GM23338 (cell line): ENCODE data around the gene JTB. TPM values are rescaled to one million over a fixed set of nuclear protein-coding genes. Genes with fewer than 3 reads are reported as not detected.

Source experiments
- ATAC-seq: fragments of 200-7000 bp; cut with Tn5 transposase; 3 replicates; pipeline ENCODE4 v1.9.1; 2020
- DNase-seq: peaks from one replicate; pipeline ENCODE4 v3.0.0-alpha.2; 2015; ENCODE audit warnings: low spot score
- H2AFZ ChIP-seq: fragments of 200-600 bp; sonication (generic); 2 replicates; pipeline ENCODE4 v1.8.0; 2016; ENCODE audit warnings: antibody characterized with exemption, mild to moderate bottlenecking, moderate library complexity
- H3F3A ChIP-seq: fragments of 200-600 bp; sonication (generic); replicated peaks from 2 replicates; pipeline ENCODE4 v1.8.0; 2017; ENCODE audit warnings: antibody characterized with exemption, mixed run types, low read depth
- H3K27ac ChIP-seq: fragments of 200-600 bp; sonication (generic); 2 replicates; pipeline ENCODE4 v1.6.1; 2016; ENCODE audit warnings: low read depth
- H3K27me3 ChIP-seq: fragments of 200-600 bp; sonication (generic); 2 replicates; pipeline ENCODE4 v1.8.0; 2016; ENCODE audit warnings: mild to moderate bottlenecking, mixed run types, moderate library complexity; ENCODE audit not compliant: insufficient read depth
- H3K36me3 ChIP-seq: fragments of 200-600 bp; sonication (generic); 2 replicates; pipeline ENCODE4 v1.8.0; 2016; ENCODE audit warnings: mild to moderate bottlenecking; ENCODE audit not compliant: insufficient read depth
- H3K4me1 ChIP-seq: fragments of 200-600 bp; sonication (generic); 2 replicates; pipeline ENCODE4 v1.8.0; 2016; ENCODE audit warnings: mild to moderate bottlenecking, moderate library complexity; ENCODE audit not compliant: insufficient read depth
- H3K4me2 ChIP-seq: fragments of 200-600 bp; sonication (generic); 2 replicates; pipeline ENCODE4 v1.7.1; 2017; ENCODE audit warnings: mixed run types
- H3K4me3 ChIP-seq: fragments of 200-600 bp; sonication (generic); 2 replicates; pipeline ENCODE4 v1.6.1; 2016; ENCODE audit warnings: mixed run types
- H3K79me2 ChIP-seq: fragments of 200-600 bp; sonication (generic); replicated peaks from 2 replicates; pipeline ENCODE4 v1.8.0; 2017; ENCODE audit warnings: mild to moderate bottlenecking; ENCODE audit not compliant: insufficient read depth
- H3K9me2 ChIP-seq: fragments of 200-600 bp; sonication (generic); 2 replicates; pipeline ENCODE4 v1.8.0; 2017; ENCODE audit not compliant: insufficient read depth
- H4K20me1 ChIP-seq: fragments of 200-600 bp; sonication (generic); replicated peaks from 2 replicates; pipeline ENCODE4 v1.8.0; 2017; ENCODE audit warnings: mild to moderate bottlenecking; ENCODE audit not compliant: insufficient read depth
- H3K27ac Mint-ChIP-seq: 2 replicates; pipeline ENCODE4 v1.8.0; 2020; ENCODE audit warnings: inconsistent platforms, mild to moderate bottlenecking, moderate library complexity, mixed read lengths
- H3K27me3 Mint-ChIP-seq: 3 replicates; pipeline ENCODE4 v1.8.0; 2022; ENCODE audit warnings: low read depth, mild to moderate bottlenecking, moderate library complexity, mixed read lengths, inconsistent platforms; ENCODE audit not compliant: insufficient read depth, poor library complexity
- H3K36me3 Mint-ChIP-seq: 3 replicates; pipeline ENCODE4 v1.8.0; 2021; ENCODE audit warnings: low read depth, mild to moderate bottlenecking, inconsistent platforms, moderate library complexity, mixed read lengths
- H3K4me1 Mint-ChIP-seq: 3 replicates; pipeline ENCODE4 v1.8.0; 2020; ENCODE audit warnings: mild to moderate bottlenecking, inconsistent platforms, mixed read lengths
- H3K4me3 Mint-ChIP-seq: 3 replicates; pipeline ENCODE4 v1.8.0; 2021; ENCODE audit warnings: moderate library complexity, mild to moderate bottlenecking, inconsistent platforms, mixed read lengths
- H3K9me3 Mint-ChIP-seq: 3 replicates; pipeline ENCODE4 v1.8.0; 2020; ENCODE audit warnings: moderate library complexity, mild to moderate bottlenecking, inconsistent platforms, mixed read lengths
- CREB1 ChIP-seq: fragments of 250-450 bp; sonication (Bioruptor Pico); IDR thresholded peaks from 2 replicates; pipeline ENCODE4 v1.5.0; 2020; ENCODE audit warnings: low read depth, mild to moderate bottlenecking, moderate library complexity
- EZH2 ChIP-seq: fragments of 200-600 bp; sonication (generic); IDR thresholded peaks from one replicate; pipeline ENCODE4 v1.8.0; 2017; ENCODE audit warnings: antibody characterized with exemption, mild to moderate bottlenecking, low read depth; ENCODE audit not compliant: unreplicated experiment
- EZH2phosphoT487 ChIP-seq: fragments of 200-600 bp; sonication (generic); IDR thresholded peaks from one replicate; pipeline ENCODE4 v1.8.1; 2018; ENCODE audit warnings: antibody characterized with exemption; ENCODE audit not compliant: unreplicated experiment
- JUNB ChIP-seq: IDR thresholded peaks from one replicate; pipeline ENCODE4 v1.6.1; 2016; ENCODE audit warnings: antibody characterized with exemption; ENCODE audit not compliant: unreplicated experiment
- POLR2AphosphoS5 ChIP-seq: IDR thresholded peaks from 2 replicates; pipeline ENCODE4 v1.6.1; 2016; ENCODE audit warnings: antibody characterized with exemption, low read depth
- STAT1 ChIP-seq: IDR thresholded peaks from one replicate; pipeline ENCODE4 v1.6.1; 2016; ENCODE audit warnings: antibody characterized with exemption; ENCODE audit not compliant: unreplicated experiment
- ZNF114 ChIP-seq: fragments of 250-450 bp; sonication (Bioruptor Pico); IDR thresholded peaks from 2 replicates; pipeline ENCODE4 v1.5.0; 2020; ENCODE audit warnings: mild to moderate bottlenecking, moderate library complexity
- ZNF331 ChIP-seq: fragments of 250-450 bp; sonication (Bioruptor Pico); IDR thresholded peaks from 2 replicates; pipeline ENCODE4 v1.5.0; 2020; ENCODE audit warnings: low read depth, mild to moderate bottlenecking, moderate library complexity
- polyA plus RNA-seq: library from polyadenylated mRNA; unstranded; fragments of >200 nt; fragmentation: Nextera tagmentation; extraction: Ambion mirVana; gene quantifications from 2 replicates; pipeline ENCODE4 v1.2.1, GENCODE V29; 2016
- total RNA-seq: library from RNA; depleted of rRNA; stranded (reverse); fragments of >200 nt; shearing (Covaris generic); gene quantifications from 2 replicates; pipeline ENCODE4 v1.2.3, GENCODE V29; 2014
- TF ChIP-seq, protein P1 (sequence below), 2 experiments: fragments of 200-600 bp in 1 of 2; sonication (generic) in 1 of 2; conservative IDR thresholded peaks; 2 replicates each; pipeline versions ENCODE4 v1.5.1 to v1.6.1; 2016 to 2017; ENCODE audit warnings: antibody characterized with exemption in 2 of 2, low read depth in 2 of 2, mild to moderate bottlenecking in 2 of 2, moderate library complexity in 1 of 2
- TF ChIP-seq, protein P2 (sequence below): IDR thresholded peaks from 2 replicates; pipeline ENCODE4 v1.6.1; 2016; ENCODE audit warnings: antibody characterized with exemption

The JTB gene
- total and polyA plus RNA-seq, 2 experiments from 2014 or later = 140 to 208 TPM

DNA sequence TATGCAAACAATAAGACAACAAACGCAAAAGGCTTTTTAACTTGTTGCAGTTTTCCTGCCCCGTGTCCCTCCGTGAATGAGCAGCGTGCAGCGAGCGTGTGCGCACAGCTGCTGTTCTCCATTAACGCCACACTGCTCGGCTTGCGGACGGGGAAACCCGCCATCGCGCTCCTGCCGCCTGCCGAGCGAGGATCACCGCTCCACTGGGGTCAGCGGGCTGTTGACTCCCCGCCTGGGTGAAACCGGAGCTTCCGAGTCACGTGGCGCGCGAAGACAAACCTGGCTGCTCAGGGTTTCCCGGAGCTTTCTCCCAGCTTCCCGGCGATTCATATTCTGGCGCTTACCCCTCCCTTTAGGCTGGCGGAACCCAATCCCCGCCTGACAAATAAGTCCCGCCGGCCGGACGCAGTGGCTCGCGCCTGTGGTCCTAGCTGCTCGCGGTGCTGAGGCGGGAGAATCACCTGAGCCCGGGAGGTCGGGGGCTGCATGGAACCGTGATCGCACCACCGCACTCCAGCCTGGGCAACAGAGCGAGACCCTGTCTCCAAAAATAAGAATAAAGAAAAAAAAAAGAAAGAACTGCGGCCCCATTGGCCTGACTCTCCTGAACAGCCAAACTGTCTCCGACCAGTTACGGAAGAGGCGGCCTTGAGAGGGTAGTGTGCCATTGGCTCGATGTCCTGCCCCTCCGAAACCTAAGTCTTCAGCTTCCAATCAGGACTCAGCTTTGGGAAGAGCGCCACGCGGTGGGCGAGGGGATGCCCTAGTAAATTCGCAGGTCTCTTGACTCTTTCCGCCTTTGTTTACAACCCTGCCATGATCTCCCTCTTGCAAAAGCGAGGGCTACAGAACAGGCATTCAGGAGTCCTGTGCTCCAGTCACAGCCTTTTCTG lies 10.1 kb downstream of the JTB start, which contains the start of gene CREB3L4:
Gene CREB3L4, plus strand, starts transcription at position 796 of the 893 bp plus-strand sequence. CDS start 624 bp downstream, outside the sequence.
- peaks cover 31% of the 10 kb centered on the region for H3K36me3 Mint-ChIP-seq
- H3K36me3 ChIP-seq = no peaks in the 10 kb centered on the region; the same call in 1 of the 2 replicates
- H4K20me1 ChIP-seq = no peaks in the 10 kb centered on the region
- DNase-seq (peak; percentile 99), ATAC-seq (peak; percentile 74)
- no peak within 1 kb of the TSS for H2AFZ ChIP-seq
- peaks cover 4% of the 10 kb centered on the region; the same call in 1 of the 3 replicates for H3K9me3 Mint-ChIP-seq
- peaks cover 34% of the 10 kb centered on the region for H3K79me2 ChIP-seq
- H3K4me2 ChIP-seq = peak within 1 kb of the TSS; percentile 87
- H3K4me1 ChIP-seq = peaks cover 29% of the 10 kb centered on the region
- H3K9me2 ChIP-seq = no peaks in the 10 kb centered on the region
- peak within 1 kb of the TSS; percentile 62 for H3K4me3 ChIP-seq
- peaks cover 27% of the 10 kb centered on the region; the same call in 1 of the 2 replicates for H3F3A ChIP-seq
- peaks cover 17% of the 10 kb centered on the region for H3K27me3 Mint-ChIP-seq
- peaks cover 22% of the 10 kb centered on the region for H3K4me1 Mint-ChIP-seq
- H3K27ac Mint-ChIP-seq = peak within 1 kb of the TSS; percentile 97
- H3K27me3 ChIP-seq = no peaks in the 10 kb centered on the region
- TF ChIP-seq EZH2 (no peak), ZNF114 (CRISPR knock-in tag) (no peak), STAT1 (no peak), ZNF331 (CRISPR knock-in tag) (no peak), JUNB (no peak), POLR2AphosphoS5 (peak; percentile 98), EZH2phosphoT487 (no peak), CREB1 (CRISPR knock-in tag) (peak; percentile 45; the same call in 1 of the 2 replicates)
- TF ChIP-seq, protein P1, sequence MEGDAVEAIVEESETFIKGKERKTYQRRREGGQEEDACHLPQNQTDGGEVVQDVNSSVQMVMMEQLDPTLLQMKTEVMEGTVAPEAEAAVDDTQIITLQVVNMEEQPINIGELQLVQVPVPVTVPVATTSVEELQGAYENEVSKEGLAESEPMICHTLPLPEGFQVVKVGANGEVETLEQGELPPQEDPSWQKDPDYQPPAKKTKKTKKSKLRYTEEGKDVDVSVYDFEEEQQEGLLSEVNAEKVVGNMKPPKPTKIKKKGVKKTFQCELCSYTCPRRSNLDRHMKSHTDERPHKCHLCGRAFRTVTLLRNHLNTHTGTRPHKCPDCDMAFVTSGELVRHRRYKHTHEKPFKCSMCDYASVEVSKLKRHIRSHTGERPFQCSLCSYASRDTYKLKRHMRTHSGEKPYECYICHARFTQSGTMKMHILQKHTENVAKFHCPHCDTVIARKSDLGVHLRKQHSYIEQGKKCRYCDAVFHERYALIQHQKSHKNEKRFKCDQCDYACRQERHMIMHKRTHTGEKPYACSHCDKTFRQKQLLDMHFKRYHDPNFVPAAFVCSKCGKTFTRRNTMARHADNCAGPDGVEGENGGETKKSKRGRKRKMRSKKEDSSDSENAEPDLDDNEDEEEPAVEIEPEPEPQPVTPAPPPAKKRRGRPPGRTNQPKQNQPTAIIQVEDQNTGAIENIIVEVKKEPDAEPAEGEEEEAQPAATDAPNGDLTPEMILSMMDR (conservative IDR thresholded peaks at IDR 0.05; ENCODE audit: low read depth in 2 of 2) = peak; percentile 15 to 59; a peak in 2 of 4 replicates
- TF ChIP-seq, protein P2, sequence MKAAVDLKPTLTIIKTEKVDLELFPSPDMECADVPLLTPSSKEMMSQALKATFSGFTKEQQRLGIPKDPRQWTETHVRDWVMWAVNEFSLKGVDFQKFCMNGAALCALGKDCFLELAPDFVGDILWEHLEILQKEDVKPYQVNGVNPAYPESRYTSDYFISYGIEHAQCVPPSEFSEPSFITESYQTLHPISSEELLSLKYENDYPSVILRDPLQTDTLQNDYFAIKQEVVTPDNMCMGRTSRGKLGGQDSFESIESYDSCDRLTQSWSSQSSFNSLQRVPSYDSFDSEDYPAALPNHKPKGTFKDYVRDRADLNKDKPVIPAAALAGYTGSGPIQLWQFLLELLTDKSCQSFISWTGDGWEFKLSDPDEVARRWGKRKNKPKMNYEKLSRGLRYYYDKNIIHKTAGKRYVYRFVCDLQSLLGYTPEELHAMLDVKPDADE = peak; percentile 32
- peak within 1 kb of the TSS; percentile 99 for H3K27ac ChIP-seq
- H3K4me3 Mint-ChIP-seq = peak within 1 kb of the TSS; percentile 81

DNA sequence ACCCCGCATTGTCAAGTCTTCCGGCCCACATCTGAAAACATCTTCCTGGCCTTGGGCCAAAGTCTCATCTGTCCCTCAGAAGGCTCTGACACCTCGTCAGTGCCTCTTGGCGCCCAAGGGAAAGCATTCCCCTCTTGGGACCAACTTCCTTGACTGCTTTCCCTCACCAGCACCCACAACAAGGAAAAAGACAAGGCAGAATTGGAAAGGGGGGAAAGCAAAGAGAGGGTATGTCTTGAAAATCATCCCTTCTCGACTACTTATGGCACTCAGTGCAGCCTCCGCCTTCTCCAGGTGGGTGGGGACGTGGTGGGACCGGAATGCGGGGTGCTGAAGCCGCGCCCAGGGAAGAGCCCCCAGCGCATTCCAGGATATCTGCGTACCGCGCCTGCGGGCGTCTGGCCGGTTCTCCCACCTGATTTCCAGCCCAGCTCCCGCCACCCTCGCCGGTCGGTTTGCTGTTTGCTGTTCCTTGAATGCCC lies 13.6 kb downstream of the JTB start:
- H3K4me3 Mint-ChIP-seq = peak overlapping the region; percentile 81
- no peaks in the 10 kb centered on the region for H3K27me3 ChIP-seq
- peaks cover 46% of the 10 kb centered on the region for H3K4me1 ChIP-seq
- H3K27me3 Mint-ChIP-seq = peaks cover 21% of the 10 kb centered on the region
- peaks cover 53% of the 10 kb centered on the region for H3K79me2 ChIP-seq
- peak overlapping the region; percentile 96 for H3K27ac Mint-ChIP-seq
- H3K4me3 ChIP-seq = peak overlapping the region; percentile 83
- H2AFZ ChIP-seq = no peak overlapping the region
- H4K20me1 ChIP-seq = no peaks in the 10 kb centered on the region
- TF ChIP-seq ZNF114 (CRISPR knock-in tag) = no peak
- TF ChIP-seq, protein P2 = peak; percentile 5; the same call in 1 of the 2 replicates
- 0 out of 2 replicates have a peak, but pooled peaks have one; percentile 13 for TF ChIP-seq CREB1 (CRISPR knock-in tag)
- peak; percentile 16; the same call in 1 of the 2 replicates for TF ChIP-seq POLR2AphosphoS5
- H3K36me3 Mint-ChIP-seq = peaks cover 54% of the 10 kb centered on the region
- peak overlapping the region; percentile 100 for H3K27ac ChIP-seq
- peaks cover 14% of the 10 kb centered on the region for H3K36me3 ChIP-seq
- peak; percentile 31 for ATAC-seq
- peak; percentile 95 for DNase-seq
- H3K4me2 ChIP-seq = peak overlapping the region; percentile 97
- peaks cover 50% of the 10 kb centered on the region for H3F3A ChIP-seq
- peaks cover 43% of the 10 kb centered on the region for H3K4me1 Mint-ChIP-seq
- H3K9me2 ChIP-seq = no peaks in the 10 kb centered on the region
- H3K9me3 Mint-ChIP-seq = peaks cover 4% of the 10 kb centered on the region; the same call in 1 of the 3 replicates
